ENCODE results near the gene EYS. TPM values are rescaled to one million over a fixed set of nuclear protein-coding genes. Genes with fewer than 3 reads are reported as not detected.
"Not testable (repeated sequence)": the region's sequence is repeated elsewhere in the genome, so short reads cannot be mapped to it uniquely, and the experiment has no call there.

The EYS gene
- total and polyA plus RNA-seq, 9 of the 15 experiments (the other 6 are each of a cell fraction or from before 2014, with no cell fraction given), result 0.03 to 0.36 (median 0.10) TPM; not detected in 2

- H3K27ac ChIP-seq (ENCODE audit: extremely low read depth, low read depth, low read length); H3K4me2 ChIP-seq (ENCODE audit: insufficient read depth, low read length); intact Hi-C loops (cut with micrococcal nuclease); H4K20me1 ChIP-seq (replicated peaks; ENCODE audit: control insufficient read depth, insufficient read depth, low read length); in situ Hi-C loops (cut with MboI); H3K9ac ChIP-seq (ENCODE audit: insufficient read depth in 1 of 2, low read depth in 2 of 2, low read length in 2 of 2); H2AFZ ChIP-seq (ENCODE audit: low read depth, low read length); ATAC-seq; H3K4me3 ChIP-seq; FAIRE-seq; H3K9me1 ChIP-seq (ENCODE audit: control insufficient read depth, insufficient read depth, low read length); H3K27me3 ChIP-seq (ENCODE audit: control insufficient read depth in 2 of 2, insufficient read depth in 2 of 2, low read length in 2 of 2); POLR2A ChIA-PET; H3K36me3 ChIP-seq (ENCODE audit: control insufficient read depth, insufficient read depth, low read length); DNase-seq (ENCODE audit: extremely low read depth in 1 of 4, low spot score in 3 of 4); H3K9me3 ChIP-seq (replicated peaks; ENCODE audit: control insufficient read depth, insufficient read depth, low read depth, low read length); H3K79me2 ChIP-seq (ENCODE audit: control insufficient read depth, insufficient read depth, low read length); BruUV-seq (replicated peaks); H3K4me1 ChIP-seq (replicated peaks in 1 of 2; ENCODE audit: control insufficient read depth in 2 of 2, insufficient read depth in 2 of 2, low read length in 2 of 2): not testable (repeated sequence)
- CTCF ChIA-PET (ENCODE audit: low intra/inter-chr PET ratio), result interaction anchor here (0.6 kb wide), 1 partner anchor 287 kb away, joined by 3 read pairs; no protein-coding TSS in a partner anchor
Measured at GRCh38 chr6:63757275-63757674, 1949.8 kb downstream of the EYS start.

- ChIA-PET CTCF (ENCODE audit: low intra/inter-chr PET ratio) (no interaction called here), POLR2A (no interaction called here)
- H2AFZ ChIP-seq (ENCODE audit: low read depth, low read length), result no peak overlapping the region
- BruUV-seq (replicated peaks), result no TSS peak
- no peaks in the 10 kb centered on the region for H4K20me1 ChIP-seq (replicated peaks; ENCODE audit: control insufficient read depth, insufficient read depth, low read length)
- TF ChIP-seq TCF3 (CRISPR knock-in tag; IDR thresholded peaks at IDR 0.05) (no peak), HDAC8 (tag; IDR thresholded peaks at IDR 0.05) (no peak), FOXJ2 (tag; IDR thresholded peaks at IDR 0.05) (no peak), CREB5 (CRISPR knock-in tag; IDR thresholded peaks at IDR 0.05) (no peak), FOXJ3 (CRISPR knock-in tag; IDR thresholded peaks at IDR 0.05) (no peak), TRIM25 (IDR thresholded peaks at IDR 0.05; ENCODE audit: borderline replicate concordance) (no peak)
- H3K9me1 ChIP-seq (ENCODE audit: control insufficient read depth, insufficient read depth, low read length), result no peaks in the 10 kb centered on the region
- no peak for DNase-seq (ENCODE audit: extremely low read depth in 1 of 4, low spot score in 3 of 4)
- WGBS (ENCODE audit: insufficient coverage, low coverage, missing lambda C conversion rate), result 0% methylated on average over 2 of the region's 2 CpGs
- no peaks in the 10 kb centered on the region for H3K79me2 ChIP-seq (ENCODE audit: control insufficient read depth, insufficient read depth, low read length)
- no peak overlapping the region for H3K4me2 ChIP-seq (ENCODE audit: insufficient read depth, low read length)
- no peaks in the 10 kb centered on the region for H3K27me3 ChIP-seq (ENCODE audit: control insufficient read depth in 2 of 2, insufficient read depth in 2 of 2, low read length in 2 of 2)
- intact Hi-C loops (cut with micrococcal nuclease) (no loop called here), in situ Hi-C loops (cut with MboI) (no loop called here)
- no peaks in the 10 kb centered on the region for H3K4me1 ChIP-seq (replicated peaks in 1 of 2; ENCODE audit: control insufficient read depth in 2 of 2, insufficient read depth in 2 of 2, low read length in 2 of 2)
- no peak overlapping the region for H3K27ac ChIP-seq (ENCODE audit: extremely low read depth, low read depth, low read length)
- no peaks in the 10 kb centered on the region for H3K36me3 ChIP-seq (ENCODE audit: control insufficient read depth, insufficient read depth, low read length)
- no peak for FAIRE-seq
- H3K4me3 ChIP-seq, result no peak overlapping the region
- no peak overlapping the region for H3K9ac ChIP-seq (ENCODE audit: insufficient read depth in 1 of 2, low read depth in 2 of 2, low read length in 2 of 2)
- ATAC-seq, result no peak
- no peaks in the 10 kb centered on the region for H3K9me3 ChIP-seq (replicated peaks; ENCODE audit: control insufficient read depth, insufficient read depth, low read depth, low read length)
Measured at GRCh38 chr6:63750400-63750799, 1956.6 kb downstream of the EYS start.
